GM12891 (cell line): ENCODE measurements around the gene TEK.

Experiments used
- PAX5 ChIP-seq: IDR thresholded peaks from 2 replicates; pipeline ENCODE4 v1.6.1; 2011; ENCODE audit warnings: low read length, moderate library complexity, mild to moderate bottlenecking; ENCODE audit not compliant: insufficient read depth, severe bottlenecking
- POLR2A ChIP-seq: IDR thresholded peaks from 2 replicates; pipeline ENCODE4 v1.6.1; 2011; ENCODE audit warnings: low read depth, low read length, control low read depth
- POLR2AphosphoS5 ChIP-seq: IDR thresholded peaks from 2 replicates; pipeline ENCODE4 v1.6.1; 2011; ENCODE audit warnings: low read depth, low read length, control low read depth
- SPI1 ChIP-seq: IDR thresholded peaks from 2 replicates; pipeline ENCODE4 v1.6.1; 2011; ENCODE audit warnings: low read depth, low read length, control low read depth
- TAF1 ChIP-seq: IDR thresholded peaks from 2 replicates; pipeline ENCODE4 v1.6.1; 2011; ENCODE audit warnings: low read depth, low read length, control low read depth

DNA sequence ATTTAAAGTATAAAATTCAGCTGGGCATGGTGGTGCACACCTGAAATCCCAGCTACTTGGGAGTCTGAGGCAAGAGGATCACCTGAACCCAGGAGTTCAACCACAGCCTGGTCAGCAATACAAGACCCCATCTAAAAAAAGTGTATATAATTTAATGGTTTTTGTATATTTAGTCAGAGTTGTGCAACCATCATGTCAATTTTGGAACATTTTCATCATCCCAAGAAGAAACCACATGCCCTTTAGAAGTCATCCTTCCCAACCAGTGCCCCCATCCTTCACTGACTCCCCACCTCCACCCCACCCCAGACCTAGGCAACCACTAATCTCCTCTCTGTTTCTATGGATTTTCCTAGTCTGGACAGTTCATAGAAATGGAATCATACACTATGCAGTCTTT, 18.8 kb upstream of the TEK start:
- no peak for TF ChIP-seq POLR2A
- no peak for TF ChIP-seq PAX5
- no peak for TF ChIP-seq POLR2AphosphoS5
- no peak for TF ChIP-seq TAF1
- no peak for TF ChIP-seq SPI1
